GM18502 (cell line): ENCODE measurements around the gene CCDC12.

Experiments used
- ATAC-seq: cut with Tn5 transposase; IDR thresholded peaks from one replicate; pipeline ENCODE4 v1.9.1; 2021; ENCODE audit warnings: mild to moderate bottlenecking; ENCODE audit not compliant: unreplicated experiment, poor library complexity

CCDC12 gene

DNA sequence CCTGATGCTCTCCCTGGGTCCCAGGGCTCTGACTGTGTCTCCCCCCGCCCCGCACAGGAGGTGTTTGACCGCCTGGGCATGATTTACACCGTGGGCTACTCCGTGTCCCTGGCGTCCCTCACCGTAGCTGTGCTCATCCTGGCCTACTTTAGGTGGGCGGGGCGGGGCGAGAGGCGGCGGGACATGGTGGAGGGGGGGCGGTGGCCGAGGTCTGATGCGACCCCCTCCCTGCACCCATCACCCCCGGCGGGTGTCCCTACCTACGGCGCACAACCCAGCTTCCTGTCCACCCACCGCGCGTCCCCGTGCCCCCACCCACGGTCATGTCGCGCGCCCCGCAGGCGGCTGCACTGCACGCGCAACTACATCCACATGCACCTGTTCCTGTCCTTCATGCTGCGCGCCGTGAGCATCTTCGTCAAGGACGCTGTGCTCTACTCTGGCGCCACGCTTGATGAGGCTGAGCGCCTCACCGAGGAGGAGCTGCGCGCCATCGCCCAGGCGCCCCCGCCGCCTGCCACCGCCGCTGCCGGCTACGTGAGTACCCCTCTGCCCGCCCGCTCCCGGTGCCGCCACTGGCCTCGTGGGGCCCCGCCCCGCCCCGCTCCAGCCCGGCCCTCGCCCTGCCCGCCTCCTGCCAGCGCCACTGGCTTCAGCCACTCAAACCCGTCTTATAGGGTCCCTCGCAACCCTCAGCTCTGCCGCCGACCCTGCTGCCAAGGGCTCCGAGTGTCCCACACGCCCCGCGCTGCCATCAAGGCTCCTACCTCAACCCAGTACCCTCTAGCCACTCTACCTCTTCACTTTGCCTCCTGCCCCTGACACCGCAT, 78.0 kb downstream of the CCDC12 start:
- ATAC-seq: no peak

DNA sequence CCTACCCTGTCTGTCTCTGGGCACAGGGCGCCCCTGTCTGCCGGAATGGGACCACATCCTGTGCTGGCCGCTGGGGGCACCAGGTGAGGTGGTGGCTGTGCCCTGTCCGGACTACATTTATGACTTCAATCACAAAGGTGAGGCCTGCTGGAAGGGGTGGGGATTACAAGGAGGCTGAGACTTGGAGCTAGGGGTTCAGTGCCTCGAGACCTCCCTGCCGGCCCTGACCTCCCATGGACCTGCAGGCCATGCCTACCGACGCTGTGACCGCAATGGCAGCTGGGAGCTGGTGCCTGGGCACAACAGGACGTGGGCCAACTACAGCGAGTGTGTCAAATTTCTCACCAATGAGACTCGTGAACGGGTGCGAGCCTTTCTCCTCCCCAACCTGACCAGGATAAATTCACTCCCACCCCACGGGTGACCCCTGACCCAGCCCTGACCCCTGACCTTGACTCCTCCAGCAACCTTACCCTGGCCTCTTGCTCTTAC, 78.7 kb downstream of the CCDC12 start:
- no peak for ATAC-seq

GRCh38 chr3:46897031-46897430, 79.5 kb downstream of the CCDC12 start:
- ATAC-seq: no peak

DNA sequence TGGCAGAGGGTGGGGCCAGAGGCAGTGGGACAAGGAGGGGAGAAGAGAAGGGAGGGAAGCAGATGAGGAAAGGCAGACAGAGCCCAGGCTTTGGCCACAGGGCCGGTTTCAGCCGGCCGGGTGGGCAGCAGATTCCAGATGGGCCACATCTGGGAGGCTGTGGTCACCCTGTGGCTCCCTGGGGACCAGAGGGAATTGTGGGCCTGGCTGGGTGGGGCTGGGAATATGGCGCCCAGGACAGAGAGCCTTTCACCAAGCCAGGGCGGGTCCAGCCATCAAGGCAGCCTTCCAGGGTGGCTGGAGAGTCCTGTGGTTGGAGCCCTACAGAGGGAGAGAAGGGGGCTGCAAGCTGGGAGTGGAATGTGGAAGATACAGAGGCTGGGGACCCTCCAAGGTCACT, 80.2 kb downstream of the CCDC12 start:
- no peak for ATAC-seq

DNA sequence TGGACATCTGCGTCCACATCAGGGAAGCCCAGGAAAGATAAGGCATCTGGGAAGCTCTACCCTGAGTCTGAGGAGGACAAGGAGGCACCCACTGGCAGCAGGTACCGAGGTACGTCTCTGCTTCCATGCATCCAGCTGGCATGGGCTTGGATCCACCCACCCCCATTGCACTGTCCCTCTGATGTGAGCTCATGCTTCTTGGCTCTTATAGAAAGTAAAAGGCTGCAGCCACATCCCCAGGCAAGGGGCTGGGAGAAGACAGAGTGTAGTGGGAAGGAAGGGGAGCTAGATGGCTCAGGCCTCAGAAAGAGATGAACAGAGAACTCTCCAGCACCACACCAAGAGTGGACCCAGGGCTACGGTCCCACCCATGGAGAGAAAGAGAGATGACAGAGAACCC, 80.8 kb downstream of the CCDC12 start:
- ATAC-seq: no peak

DNA sequence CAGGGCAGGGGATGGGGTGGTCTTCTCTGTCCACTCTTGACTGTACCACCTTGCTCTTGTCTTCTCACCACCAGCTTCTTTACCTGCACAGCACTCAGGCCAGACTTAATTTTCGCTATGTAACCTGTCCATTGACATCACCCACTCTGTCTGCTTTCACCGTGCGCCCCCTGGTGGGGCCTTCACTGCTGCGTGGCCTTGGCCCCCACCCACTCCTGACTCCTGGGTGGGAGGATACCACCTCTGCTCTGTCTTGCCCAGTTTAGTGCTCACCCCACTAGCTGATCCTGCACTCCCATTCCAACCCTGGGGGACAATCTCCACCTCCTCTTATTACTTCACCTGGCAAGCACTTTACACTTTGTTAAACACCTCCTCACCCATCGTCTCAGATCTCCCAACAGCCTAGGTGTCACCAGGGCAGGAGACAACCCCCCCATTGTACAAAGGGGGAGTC, 81.3 kb downstream of the CCDC12 start:
- ATAC-seq: no peak

DNA sequence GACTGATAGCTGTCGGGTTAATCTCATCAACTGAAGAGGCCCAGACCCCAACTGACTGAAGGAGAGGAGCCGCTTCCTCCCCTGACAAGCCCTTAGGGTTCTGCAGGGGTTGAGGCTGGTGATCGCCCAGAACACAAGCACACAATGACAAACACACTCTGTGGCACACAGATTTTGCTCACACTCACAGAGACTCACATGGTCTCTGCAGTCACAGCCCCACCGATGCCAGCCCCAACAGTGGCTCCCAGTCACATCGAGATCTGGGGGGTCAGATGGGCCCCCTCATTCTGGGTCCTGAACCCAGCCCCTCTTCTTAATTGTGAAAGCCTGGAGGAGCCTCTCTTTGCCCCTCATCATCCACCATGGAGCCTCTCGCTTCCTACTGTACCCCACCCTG, 82.3 kb downstream of the CCDC12 start:
- no peak for ATAC-seq

DNA sequence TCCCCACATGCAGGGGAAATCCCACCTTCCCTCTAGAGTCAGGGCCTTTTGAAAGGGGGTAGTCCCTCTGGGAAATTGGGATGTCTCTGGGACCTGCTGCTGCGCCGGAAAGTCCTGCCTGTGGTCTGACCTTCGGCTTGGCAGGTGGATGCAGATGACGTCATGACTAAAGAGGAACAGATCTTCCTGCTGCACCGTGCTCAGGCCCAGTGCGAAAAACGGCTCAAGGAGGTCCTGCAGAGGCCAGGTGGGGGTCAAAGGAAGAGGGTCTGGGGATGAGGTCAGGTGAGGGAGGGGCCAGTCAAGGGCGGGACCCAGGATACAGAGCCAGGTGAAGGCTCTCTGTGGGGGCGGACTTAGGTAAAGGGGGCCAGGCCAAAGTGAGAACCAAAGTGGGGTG, 82.8 kb downstream of the CCDC12 start:
- ATAC-seq: no peak

DNA sequence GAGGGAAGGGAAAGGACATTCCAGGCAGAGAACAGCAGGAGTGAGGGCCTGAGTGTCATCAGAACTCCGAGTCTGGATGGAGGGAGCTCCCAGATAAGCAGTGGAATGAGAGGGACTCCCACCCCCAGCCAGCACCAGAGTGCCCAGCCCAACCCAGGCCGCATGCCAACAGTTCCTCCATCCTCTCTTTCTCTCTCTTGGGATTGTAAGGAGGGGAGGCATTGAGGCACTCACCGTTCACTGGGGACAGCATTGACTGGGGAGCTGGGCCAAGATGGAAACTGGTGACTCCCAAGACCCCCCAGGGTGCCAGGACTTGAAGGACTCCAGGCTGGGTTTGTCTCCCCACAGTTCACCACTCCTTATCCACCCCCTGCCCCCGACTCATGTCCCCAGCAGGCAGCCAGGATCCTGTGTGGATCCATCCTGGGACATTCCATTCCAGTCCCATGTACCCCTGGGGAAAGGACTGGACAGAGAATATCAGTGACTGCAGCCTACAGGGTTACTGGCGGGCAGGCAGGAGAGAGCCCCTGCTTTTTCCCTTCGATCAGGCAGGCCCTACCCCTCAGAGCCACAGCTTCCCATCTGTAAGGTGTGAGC, 83.3 kb downstream of the CCDC12 start:
- no peak for ATAC-seq

- no peak for ATAC-seq
Measured at GRCh38 chr3:46892285-46893145, 84.0 kb downstream of the CCDC12 start.

GRCh38 chr3:46891132-46891531, 85.4 kb downstream of the CCDC12 start:
- ATAC-seq: no peak

DNA sequence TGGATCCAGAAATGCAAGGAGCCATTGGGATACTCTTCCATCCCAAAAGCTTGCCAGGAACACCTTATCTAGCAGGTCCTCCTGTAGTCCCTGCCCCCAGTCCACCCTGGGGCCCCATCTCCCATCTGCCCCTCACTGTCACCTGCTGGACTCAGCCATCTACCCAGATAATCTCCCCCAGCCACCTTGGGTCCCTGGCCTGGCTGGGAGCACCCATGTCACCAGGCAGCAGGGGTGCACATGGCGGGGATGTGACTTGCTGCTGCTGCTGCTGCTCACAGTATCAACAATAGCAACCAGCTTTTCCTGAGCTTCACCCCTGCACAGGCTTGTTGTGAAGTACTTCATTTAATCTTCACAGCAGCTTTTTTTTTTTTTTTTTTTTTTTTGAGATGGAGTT, 86.4 kb downstream of the CCDC12 start:
- no peak for ATAC-seq

- ATAC-seq: no peak
Measured at GRCh38 chr3:46889381-46890110, 87.0 kb downstream of the CCDC12 start.

GRCh38 chr3:46888705-46889104, 87.8 kb downstream of the CCDC12 start:
- ATAC-seq: no peak

DNA sequence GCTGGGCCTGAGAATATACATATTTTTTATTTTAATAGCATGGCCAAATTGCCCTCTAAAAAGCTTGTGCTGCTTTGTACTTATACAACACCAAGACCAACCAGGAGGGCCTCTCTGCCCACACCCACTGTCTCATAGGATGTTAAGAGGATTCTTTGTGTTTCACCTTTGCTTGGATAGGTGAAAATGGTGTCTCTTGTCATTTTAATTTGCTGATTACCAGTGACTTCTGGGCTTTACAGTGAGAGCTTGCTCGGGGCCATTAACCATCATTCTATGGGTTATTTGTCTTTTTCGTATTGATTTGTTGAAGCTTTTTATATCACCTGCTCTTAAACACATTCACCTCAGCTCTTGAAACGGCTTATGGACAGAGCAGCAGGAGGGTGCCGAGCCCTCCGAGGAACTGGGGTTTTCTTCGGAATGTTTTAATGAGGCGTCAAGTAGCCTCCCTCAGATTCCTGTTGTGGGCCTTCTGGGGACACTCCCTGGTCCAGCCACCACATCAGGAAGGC, 88.5 kb downstream of the CCDC12 start:
- ATAC-seq: no peak

DNA sequence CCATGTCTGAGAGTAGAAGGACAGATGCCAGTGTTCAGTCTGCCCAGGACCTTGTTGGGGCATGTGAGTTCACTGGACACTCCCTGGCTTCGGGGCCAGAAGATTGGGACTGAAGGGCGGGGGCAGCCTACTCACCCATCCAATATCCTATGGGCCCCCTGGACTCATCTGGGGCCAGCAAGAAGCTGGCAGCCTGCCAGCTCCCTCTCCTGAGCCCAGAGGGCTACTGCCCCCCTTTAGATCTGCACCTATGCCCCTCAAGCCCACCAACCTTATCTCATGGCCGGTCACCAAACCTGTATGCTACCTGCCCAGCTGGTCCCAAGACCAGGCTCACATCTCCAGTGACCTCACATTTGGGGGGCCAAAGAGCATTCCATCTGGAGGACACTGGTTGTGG, 90.9 kb downstream of the CCDC12 start:
- ATAC-seq: no peak

DNA sequence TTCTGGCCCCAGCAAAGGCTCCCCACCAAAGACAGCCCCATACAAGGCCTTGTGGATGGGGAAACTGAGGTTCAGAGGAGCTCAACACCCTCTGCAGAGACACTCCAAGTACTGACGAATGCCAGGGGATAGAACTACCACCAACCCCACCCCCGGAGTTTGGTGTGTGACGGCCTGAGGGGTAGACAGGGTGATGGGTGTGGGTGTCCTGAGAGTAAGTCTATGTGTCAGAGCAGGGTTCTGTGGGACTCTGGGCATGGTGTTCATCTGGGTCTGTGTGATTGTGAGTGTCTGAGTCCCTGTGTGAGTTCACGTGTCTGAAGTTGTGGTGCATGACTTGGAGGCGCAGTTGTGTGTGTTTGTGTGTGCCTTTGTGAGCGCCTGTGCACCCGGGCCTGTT, 91.6 kb downstream of the CCDC12 start:
- ATAC-seq: no peak

- no peak for ATAC-seq
Measured at GRCh38 chr3:46884427-46884826, 92.1 kb downstream of the CCDC12 start.

DNA sequence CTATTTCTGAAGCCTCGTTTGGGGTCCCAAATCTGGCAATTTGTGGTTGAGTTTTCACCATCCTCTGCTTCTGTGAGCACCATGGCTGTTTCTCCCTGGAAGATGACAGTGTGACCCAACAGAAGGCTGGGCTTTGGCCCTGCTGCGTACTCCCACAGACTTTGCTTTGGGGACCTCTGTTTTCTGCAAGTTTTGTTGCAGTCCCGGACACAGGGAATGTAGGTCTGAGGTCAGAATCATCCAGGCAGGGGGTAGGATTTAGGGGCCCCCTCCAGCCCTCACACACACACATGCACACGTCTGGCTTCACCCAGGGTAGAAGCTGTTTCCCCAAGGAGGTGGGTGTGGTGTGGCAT, 92.7 kb downstream of the CCDC12 start:
- no peak for ATAC-seq
